Peyer's patch (tissue), 4 donors: Measurements from ENCODE around the gene VIPR1. TPM values are rescaled to one million over a fixed set of nuclear protein-coding genes. Genes with fewer than 3 reads are reported as not detected.

ENCODE experiments used
- DNase-seq, 3 donors: peaks; one replicate each; pipeline ENCODE4 v3.0.0-alpha.2; 2017 to 2019
- H3K27ac ChIP-seq, 4 donors: fragments of 200-600 bp; sonication (generic); one replicate each; pipeline ENCODE4 v1.5.1; 2016 to 2019
- H3K27me3 ChIP-seq, 2 donors: fragments of 200-600 bp; sonication (generic); one replicate each; pipeline ENCODE4 v1.5.1; 2019
- H3K36me3 ChIP-seq, 3 donors: fragments of 200-600 bp; sonication (generic); one replicate each; pipeline ENCODE4 v1.5.1; 2016 to 2019
- H3K4me1 ChIP-seq, 4 donors: fragments of 200-600 bp; sonication (generic); one replicate each; pipeline ENCODE4 v1.5.1; 2016 to 2019
- H3K4me3 ChIP-seq, 4 donors: fragments of 200-600 bp; sonication (generic); 1 replicate in 3 of 4; 2 replicates in 1 of 4; pipeline ENCODE4 v1.5.1; 2016 to 2019; ENCODE audit warnings: mild to moderate bottlenecking in 1 of 4
- H3K9me3 ChIP-seq, 4 donors: fragments of 200-600 bp; sonication (generic); one replicate each; pipeline ENCODE4 v1.5.1; 2016 to 2019; ENCODE audit warnings: mild to moderate bottlenecking in 1 of 4
- CTCF ChIP-seq, 6 experiments: fragments of 450-650 bp in 4 of 6; fragments of 200-600 bp in 2 of 6; sonication (generic) in 1 of 6; IDR thresholded peaks; one replicate each; pipeline ENCODE4 v1.5.1; 2017 to 2019; ENCODE audit warnings: antibody characterized with exemption in 6 of 6, mild to moderate bottlenecking in 3 of 6, moderate library complexity in 1 of 6
- POLR2A ChIP-seq, 2 donors: fragments of 450-650 bp; IDR thresholded peaks; one replicate each; pipeline ENCODE4 v1.5.1; 2017; ENCODE audit warnings: antibody characterized with exemption in 2 of 2, mild to moderate bottlenecking in 2 of 2, moderate library complexity in 2 of 2
- total RNA-seq, 4 donors: library from RNA; depleted of rRNA; stranded (reverse); fragments of >200 nt; gene quantifications; one replicate each; pipeline ENCODE4 v1.1.0, GENCODE V29; 2016

VIPR1 gene
- total RNA-seq, 4 donors from 2014 or later: 52.8 to 320 (median 270) TPM

DNA sequence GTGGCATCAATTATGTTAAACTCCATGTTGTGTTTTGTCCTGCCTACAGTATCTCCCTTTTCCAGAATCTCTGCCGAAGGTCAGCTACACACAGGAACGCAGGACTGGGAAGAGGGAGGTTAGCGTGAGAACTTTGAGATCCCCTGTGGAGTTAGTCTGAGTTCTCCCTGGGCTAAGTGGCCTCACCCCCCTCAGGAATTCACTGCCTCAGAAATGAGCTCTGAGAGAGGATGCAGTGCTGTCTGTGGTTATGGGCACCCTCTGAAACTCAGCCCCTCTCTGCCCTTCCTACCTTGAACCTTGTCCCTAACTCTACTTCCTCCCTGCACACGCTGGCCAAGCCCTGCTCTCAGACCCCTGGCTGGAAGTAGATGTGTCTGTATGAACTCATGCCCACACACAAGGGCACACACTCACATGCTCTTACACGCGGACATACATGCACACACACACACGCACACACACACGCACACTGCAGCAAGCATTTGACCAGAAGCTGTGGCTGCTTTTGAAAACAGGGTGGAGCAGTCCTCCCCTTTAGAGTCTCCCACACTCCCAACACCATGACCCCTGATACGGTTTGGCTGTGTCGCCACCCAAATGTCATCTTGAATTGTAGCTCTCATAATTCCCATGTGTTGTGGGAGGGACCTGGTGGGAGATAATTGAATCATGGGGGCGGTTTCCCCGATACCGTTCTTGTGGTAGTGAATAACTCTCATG lies 5.3 kb upstream of the VIPR1 start:
- no peaks in the 10 kb centered on the region for H3K27me3 ChIP-seq
- no peak overlapping the region for H3K4me3 ChIP-seq
- no peak for TF ChIP-seq CTCF (IDR thresholded peaks at IDR 0.05)
- no peak for TF ChIP-seq POLR2A (IDR thresholded peaks at IDR 0.05)
- H3K9me3 ChIP-seq: no peaks in the 10 kb centered on the region
- H3K36me3 ChIP-seq: no peaks in the 10 kb centered on the region
- peaks cover 0 to 32% (median 6%) of the 10 kb centered on the region in 4 donors for H3K4me1 ChIP-seq
- peak in 2 of 3 donors; percentile 41 to 47 for DNase-seq
- H3K27ac ChIP-seq: no peak overlapping the region

- peak in 1 of 3 donors; percentile 31 for DNase-seq
- Histone ChIP-seq H3K27me3 (no peaks in the 10 kb centered on the region), H3K9me3 (no peaks in the 10 kb centered on the region), H3K4me3 (no peak overlapping the region), H3K36me3 (no peaks in the 10 kb centered on the region), H3K4me1 (peaks cover 0 to 32% (median 6%) of the 10 kb centered on the region in 4 donors), H3K27ac (no peak overlapping the region)
- no peak for TF ChIP-seq CTCF (IDR thresholded peaks at IDR 0.05)
- no peak for TF ChIP-seq POLR2A (IDR thresholded peaks at IDR 0.05)
Measured at GRCh38 chr3:42498034-42498433, 4.4 kb upstream of the VIPR1 start.

DNA sequence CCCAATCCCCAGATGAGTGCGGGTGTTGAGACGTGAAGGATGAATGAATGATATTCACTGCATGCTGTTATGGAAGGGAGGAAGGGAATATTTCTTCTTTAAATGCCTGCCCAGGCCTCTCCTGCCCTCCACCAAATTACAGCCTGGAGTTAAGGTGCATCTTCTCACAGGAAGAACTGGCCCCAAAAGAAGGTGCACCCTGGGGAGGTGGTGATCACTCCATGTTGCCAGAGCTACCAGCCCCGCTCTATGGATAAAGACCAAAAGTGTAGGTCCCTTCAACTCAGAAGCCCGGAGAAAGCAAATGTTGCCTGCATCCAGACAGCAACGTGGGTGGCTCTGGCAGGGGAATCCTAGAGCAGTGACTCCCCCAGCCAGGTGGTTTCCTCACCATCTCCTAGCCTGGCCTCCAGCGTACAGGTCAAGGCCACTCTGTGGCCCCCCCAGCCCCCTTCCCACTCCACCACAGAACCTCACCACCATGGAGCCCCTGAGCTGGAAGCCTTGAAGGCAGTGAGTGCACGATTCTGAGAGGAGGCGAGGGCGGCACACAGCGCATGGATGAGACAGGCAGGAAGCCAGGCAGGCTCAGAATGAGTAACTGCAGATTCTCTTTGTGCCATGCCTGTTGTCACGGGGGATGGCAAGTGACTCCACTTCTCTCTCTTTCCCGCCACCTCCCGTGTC lies 3.5 kb upstream of the VIPR1 start:
- Histone ChIP-seq H3K27ac (no peak overlapping the region), H3K9me3 (no peaks in the 10 kb centered on the region), H3K36me3 (no peaks in the 10 kb centered on the region), H3K4me3 (no peak overlapping the region), H3K4me1 (peaks cover 0 to 38% (median 6%) of the 10 kb centered on the region in 4 donors), H3K27me3 (no peaks in the 10 kb centered on the region)
- TF ChIP-seq POLR2A (IDR thresholded peaks at IDR 0.05) (no peak), CTCF (IDR thresholded peaks at IDR 0.05) (no peak)
- DNase-seq: peak in 2 of 3 donors; percentile 34 to 43

GRCh38 chr3:42499478-42499871 lies 3.0 kb upstream of the VIPR1 start:
- Histone ChIP-seq H3K27ac (no peak overlapping the region), H3K4me3 (no peak overlapping the region), H3K9me3 (no peaks in the 10 kb centered on the region), H3K27me3 (no peaks in the 10 kb centered on the region), H3K36me3 (no peaks in the 10 kb centered on the region), H3K4me1 (peaks cover 0 to 39% (median 6%) of the 10 kb centered on the region in 4 donors)
- peak in 1 of 3 donors; percentile 32 for DNase-seq
- no peak for TF ChIP-seq CTCF (IDR thresholded peaks at IDR 0.05)
- no peak for TF ChIP-seq POLR2A (IDR thresholded peaks at IDR 0.05)

- Histone ChIP-seq H3K9me3 (no peaks in the 10 kb centered on the region), H3K36me3 (no peaks in the 10 kb centered on the region), H3K27me3 (no peaks in the 10 kb centered on the region), H3K27ac (no peak overlapping the region), H3K4me3 (no peak overlapping the region), H3K4me1 (peaks cover 0 to 39% (median 6%) of the 10 kb centered on the region in 4 donors)
- TF ChIP-seq CTCF (IDR thresholded peaks at IDR 0.05) (no peak), POLR2A (IDR thresholded peaks at IDR 0.05) (no peak)
- peak in 1 of 3 donors; percentile 33 for DNase-seq
Measured at GRCh38 chr3:42500091-42500490, 2.4 kb upstream of the VIPR1 start.
